Neural progenitor cell (in vitro differentiated cells): Measurements from ENCODE around the gene TCEANC.

Source experiments
- CTCF ChIP-seq: fragments of 200-600 bp; sonication (generic); IDR thresholded peaks from 2 replicates; pipeline ENCODE4 v1.5.1; 2017; ENCODE audit warnings: antibody characterized with exemption, mild to moderate bottlenecking
- EZH2 ChIP-seq: fragments of 200-600 bp; sonication (generic); IDR thresholded peaks from 2 replicates; pipeline ENCODE4 v1.6.1; 2017; ENCODE audit warnings: antibody characterized with exemption, mild to moderate bottlenecking, moderate library complexity

DNA sequence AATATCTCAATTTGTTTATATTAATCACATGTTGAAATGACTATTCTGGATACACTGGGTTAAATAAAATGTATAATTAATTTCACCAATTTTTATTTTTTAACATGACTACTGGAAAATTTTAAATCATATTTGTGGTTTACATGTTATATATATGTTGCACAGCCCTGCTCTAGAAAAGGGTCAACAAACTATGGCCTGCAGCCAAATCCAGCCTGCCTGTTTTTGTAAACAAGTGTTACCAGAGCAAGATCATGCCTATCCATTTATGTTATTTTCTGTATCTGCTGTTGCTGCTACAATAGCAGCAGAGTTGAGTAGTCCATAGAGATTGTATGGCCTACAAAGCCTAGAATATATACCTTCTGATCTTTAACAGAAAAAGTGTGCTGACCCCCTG lies 1.2 kb downstream of the TCEANC start:
- TF ChIP-seq EZH2 (no peak), CTCF (no peak)
